CD4-positive, alpha-beta T cell (primary cell): ENCODE data around the gene PDE6C. TPM values are rescaled to one million over a fixed set of nuclear protein-coding genes. Genes with fewer than 3 reads are reported as not detected.

Experiments
- ATAC-seq: fragments of 200-7000 bp; cut with Tn5 transposase; one replicate; pipeline ENCODE4 v1.10.0; 2022; ENCODE audit warnings: mild to moderate bottlenecking; ENCODE audit not compliant: poor library complexity
- CTCF ChIA-PET: fragments of 350-600 bp; sonication (Branson Sonifier 250); formaldehyde crosslinking; loops from one replicate; lab custom pipeline; 2021; ENCODE audit warnings: antibody characterized with exemption, inconsistent platforms; lab: Charles Lee
- POLR2A ChIA-PET: fragments of 350-600 bp; sonication (Branson Sonifier 250); formaldehyde crosslinking; loops from one replicate; lab custom pipeline; 2021; ENCODE audit warnings: antibody characterized with exemption, inconsistent platforms; lab: Charles Lee
- DNase-seq, 14 experiments: peaks; one replicate each; pipeline ENCODE4 v3.0.0-alpha.2; 2013 to 2020; ENCODE audit warnings: mixed read lengths in 2 of 14
- H3K27ac ChIP-seq, 2 donors: one replicate each; pipeline versions ENCODE4 v1.5.1 to v1.7.0; 2013; ENCODE audit warnings: low read length in 2 of 2, low read depth in 1 of 2, mild to moderate bottlenecking in 1 of 2
- H3K27me3 ChIP-seq, 2 experiments: 1 replicate in 1 of 2; 2 replicates in 1 of 2; pipeline versions ENCODE4 v1.6.1 to v1.7.0; 2013; ENCODE audit warnings: low read length in 2 of 2, control low read depth in 1 of 2, mild to moderate bottlenecking in 1 of 2, moderate library complexity in 1 of 2; ENCODE audit not compliant: insufficient read depth in 2 of 2, control insufficient read depth in 1 of 2
- H3K36me3 ChIP-seq: one replicate; pipeline ENCODE4 v1.6.1; 2013; ENCODE audit warnings: low read length, control low read depth; ENCODE audit not compliant: insufficient read depth
- H3K4me1 ChIP-seq: one replicate; pipeline ENCODE4 v1.6.1; 2013; ENCODE audit warnings: low read length, control low read depth; ENCODE audit not compliant: insufficient read depth
- H3K4me3 ChIP-seq: one replicate; pipeline ENCODE4 v1.5.1; 2013; ENCODE audit warnings: mild to moderate bottlenecking, low read length, moderate library complexity
- H3K9me3 ChIP-seq, 2 experiments: 1 replicate in 1 of 2; 2 replicates in 1 of 2; pipeline versions ENCODE4 v1.6.1 to v1.7.0; 2013; ENCODE audit warnings: low read length in 2 of 2, mild to moderate bottlenecking in 2 of 2, control low read depth in 1 of 2, moderate library complexity in 1 of 2; ENCODE audit not compliant: control insufficient read depth in 1 of 2, insufficient read depth in 1 of 2
- H3K27ac Mint-ChIP-seq: one replicate; pipeline ENCODE4 v1.8.0; 2020; ENCODE audit warnings: mixed read lengths
- H3K27me3 Mint-ChIP-seq: one replicate; pipeline ENCODE4 v1.8.0; 2021; ENCODE audit warnings: mixed read lengths
- H3K36me3 Mint-ChIP-seq: one replicate; pipeline ENCODE4 v1.8.0; 2021; ENCODE audit warnings: low read depth, mixed read lengths
- H3K4me1 Mint-ChIP-seq: one replicate; pipeline ENCODE4 v1.8.0; 2021; ENCODE audit warnings: low read depth, mixed read lengths
- H3K4me3 Mint-ChIP-seq: one replicate; pipeline ENCODE4 v1.8.0; 2020; ENCODE audit warnings: mild to moderate bottlenecking, mixed read lengths
- H3K9me3 Mint-ChIP-seq: one replicate; pipeline ENCODE4 v1.8.0; 2020; ENCODE audit warnings: mixed read lengths
- CTCF ChIP-seq: fragments of 200-600 bp; IDR thresholded peaks from one replicate; pipeline ENCODE4 v1.8.0; 2022; ENCODE audit warnings: antibody characterized with exemption, mild to moderate bottlenecking
- intact Hi-C, 2 experiments: fragments of 100-400 bp; cut with DNase I in 1 of 2; cut with micrococcal nuclease in 1 of 2; formaldehyde crosslinking; loops; one replicate each; pipeline versions ENCODE4 v1.15.1 to v1.9.0; 2023 to 2025; cut with DNase I, micrococcal nuclease
- total RNA-seq, 174 experiments: library from RNA in 2 of 174; stranded (reverse) in 2 of 174; gene quantifications; one replicate each; pipeline ENCODE4 v1.2.3 and lab custom pipeline; 2021 to 2026

The PDE6C gene
- total RNA-seq, 2 experiments from 2014 or later = not detected

DNA sequence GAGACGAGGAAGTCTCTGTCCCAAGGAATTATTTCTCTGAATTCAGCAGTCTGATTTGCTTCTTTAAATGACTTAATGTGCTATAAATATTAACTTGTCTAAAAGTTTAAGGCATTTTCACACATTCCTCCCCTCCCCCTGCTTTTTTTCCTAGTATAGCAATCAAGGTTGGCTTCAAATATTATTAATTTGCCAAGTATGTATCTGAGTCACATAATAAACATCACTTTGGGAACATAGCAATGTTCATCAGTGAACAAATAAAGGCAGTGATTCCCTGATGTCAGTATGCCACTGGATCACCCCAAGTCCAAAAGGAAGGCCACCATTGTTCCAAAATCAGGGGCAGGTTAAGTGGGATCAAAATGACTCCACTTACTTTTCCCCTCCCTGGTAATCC lies 40.5 kb downstream of the PDE6C start:
- Mint-ChIP-seq H3K27me3 (no peaks in the 10 kb centered on the region), H3K4me3 (no peak overlapping the region), H3K36me3 (no peaks in the 10 kb centered on the region), H3K27ac (no peak overlapping the region), H3K9me3 (no peaks in the 10 kb centered on the region), H3K4me1 (no peaks in the 10 kb centered on the region)
- intact Hi-C loops = no loop called here
- H3K4me1 ChIP-seq = no peaks in the 10 kb centered on the region
- DNase-seq = no peak
- no peaks in the 10 kb centered on the region for H3K36me3 ChIP-seq
- H3K27ac ChIP-seq = no peak overlapping the region
- no peaks in the 10 kb centered on the region for H3K27me3 ChIP-seq
- no peak for TF ChIP-seq CTCF
- ChIA-PET CTCF (no interaction called here), POLR2A (no interaction called here)
- H3K4me3 ChIP-seq = no peak overlapping the region
- H3K9me3 ChIP-seq = no peaks in the 10 kb centered on the region
- no peak for ATAC-seq

GRCh38 chr10:93654201-93654600 lies 41.9 kb downstream of the PDE6C start:
- no peaks in the 10 kb centered on the region for H3K9me3 ChIP-seq
- Mint-ChIP-seq H3K27ac (no peak overlapping the region), H3K36me3 (no peaks in the 10 kb centered on the region), H3K9me3 (no peaks in the 10 kb centered on the region), H3K4me1 (no peaks in the 10 kb centered on the region), H3K4me3 (no peak overlapping the region), H3K27me3 (no peaks in the 10 kb centered on the region)
- POLR2A ChIA-PET = no interaction called here
- no peak for TF ChIP-seq CTCF
- CTCF ChIA-PET = interaction anchor here (0.7 kb wide), 1 partner anchor 773 kb away, joined by 3 read pairs; no protein-coding TSS in a partner anchor
- no peak overlapping the region for H3K27ac ChIP-seq
- DNase-seq = no peak
- H3K4me3 ChIP-seq = no peak overlapping the region
- intact Hi-C loops = no loop called here
- ATAC-seq = no peak
- H3K27me3 ChIP-seq = no peaks in the 10 kb centered on the region
- no peaks in the 10 kb centered on the region for H3K4me1 ChIP-seq
- no peaks in the 10 kb centered on the region for H3K36me3 ChIP-seq

- H3K4me3 ChIP-seq = no peak overlapping the region
- no peak for TF ChIP-seq CTCF
- no peak overlapping the region for H3K4me3 Mint-ChIP-seq
- ChIA-PET POLR2A (no interaction called here), CTCF (no interaction called here)
- H3K36me3 ChIP-seq = peaks cover 7% of the 10 kb centered on the region
- no peaks in the 10 kb centered on the region for H3K27me3 Mint-ChIP-seq
- H3K27ac ChIP-seq = no peak overlapping the region
- intact Hi-C loops = no loop called here
- H3K9me3 Mint-ChIP-seq = no peaks in the 10 kb centered on the region
- no peaks in the 10 kb centered on the region for H3K9me3 ChIP-seq
- no peaks in the 10 kb centered on the region for H3K4me1 ChIP-seq
- H3K4me1 Mint-ChIP-seq = no peaks in the 10 kb centered on the region
- ATAC-seq = no peak
- no peaks in the 10 kb centered on the region for H3K27me3 ChIP-seq
- no peak for DNase-seq
- no peak overlapping the region for H3K27ac Mint-ChIP-seq
- peaks cover 19% of the 10 kb centered on the region for H3K36me3 Mint-ChIP-seq
Measured at GRCh38 chr10:93656155-93656554, 43.8 kb downstream of the PDE6C start.
